Hepatocyte (in vitro differentiated cells): Measurements from ENCODE around the gene DOCK4. TPM values are rescaled to one million over a fixed set of nuclear protein-coding genes. Genes with fewer than 3 reads are reported as not detected.

Experiments used
- DNase-seq: peaks from one replicate; pipeline ENCODE4 v3.0.0-alpha.2; 2016; ENCODE audit warnings: low spot score
- H2AFZ ChIP-seq: fragments of 200-600 bp; sonication (generic); 2 replicates; pipeline ENCODE4 v1.6.0; 2016; ENCODE audit warnings: antibody characterized with exemption, mild to moderate bottlenecking
- H3K27ac ChIP-seq: fragments of 200-600 bp; sonication (generic); 2 replicates; pipeline ENCODE4 v1.5.1; 2016; ENCODE audit warnings: mild to moderate bottlenecking
- H3K27me3 ChIP-seq: fragments of 200-600 bp; sonication (generic); 2 replicates; pipeline ENCODE4 v1.6.1; 2016
- H3K36me3 ChIP-seq: fragments of 200-600 bp; sonication (generic); replicated peaks from 2 replicates; pipeline ENCODE4 v1.5.1; 2016; ENCODE audit warnings: low read depth; ENCODE audit not compliant: insufficient read depth
- H3K4me1 ChIP-seq: fragments of 200-600 bp; sonication (generic); 2 replicates; pipeline ENCODE4 v1.5.1; 2016; ENCODE audit warnings: mild to moderate bottlenecking, moderate library complexity; ENCODE audit not compliant: insufficient read depth
- H3K4me2 ChIP-seq: fragments of 200-600 bp; sonication (generic); 2 replicates; pipeline ENCODE4 v1.6.0; 2016
- H3K4me3 ChIP-seq: fragments of 200-600 bp; sonication (generic); 2 replicates; pipeline ENCODE4 v1.5.1; 2016; ENCODE audit warnings: mild to moderate bottlenecking
- H3K79me2 ChIP-seq: fragments of 200-600 bp; sonication (generic); 2 replicates; pipeline ENCODE4 v1.6.0; 2017; ENCODE audit warnings: mild to moderate bottlenecking
- H3K9me2 ChIP-seq: fragments of 200-600 bp; sonication (generic); replicated peaks from 2 replicates; pipeline ENCODE4 v1.6.0; 2017; ENCODE audit warnings: mild to moderate bottlenecking; ENCODE audit not compliant: insufficient read depth
- H3K9me3 ChIP-seq: fragments of 200-600 bp; sonication (generic); 2 replicates; pipeline ENCODE4 v1.5.1; 2016; ENCODE audit warnings: low read depth, mild to moderate bottlenecking
- H4K20me1 ChIP-seq: fragments of 200-600 bp; sonication (generic); 2 replicates; pipeline ENCODE4 v1.6.0; 2016; ENCODE audit warnings: mild to moderate bottlenecking; ENCODE audit not compliant: insufficient read depth, poor library complexity, severe bottlenecking
- CTCF ChIP-seq: fragments of 200-600 bp; sonication (generic); IDR thresholded peaks from 2 replicates; pipeline ENCODE4 v1.5.1; 2016; ENCODE audit warnings: antibody characterized with exemption, mild to moderate bottlenecking; ENCODE audit not compliant: poor library complexity
- EZH2 ChIP-seq: fragments of 200-600 bp; sonication (generic); IDR thresholded peaks from 2 replicates; pipeline ENCODE4 v1.6.1; 2016; ENCODE audit warnings: antibody characterized with exemption, mild to moderate bottlenecking, borderline replicate concordance
- EZH2phosphoT487 ChIP-seq: fragments of 200-600 bp; sonication (generic); IDR thresholded peaks from one replicate; pipeline ENCODE4 v1.6.1; 2018; ENCODE audit warnings: antibody characterized with exemption, mild to moderate bottlenecking, low read depth, moderate library complexity; ENCODE audit not compliant: unreplicated experiment, severe bottlenecking
- WGBS: methylation state at CpG from one replicate; pipeline ENCODE4 v1.1.6; 2016; ENCODE audit warnings: low lambda C conversion rate; ENCODE audit errors: missing lambda C conversion rate; 5-methylcytosine and 5-hydroxymethylcytosine counted together
- polyA plus RNA-seq: library from polyadenylated mRNA; unstranded; fragments of >200 nt; fragmentation: Nextera tagmentation; extraction: Ambion mirVana; gene quantifications from 2 replicates; pipeline ENCODE4 v1.2.1, GENCODE V29; 2016
- total RNA-seq: library from RNA; depleted of rRNA; stranded (reverse); fragments of >200 nt; gene quantifications from 2 replicates; pipeline ENCODE4 v1.2.3, GENCODE V29; 2014

Gene DOCK4
- total and polyA plus RNA-seq, 2 experiments from 2014 or later, result 4.4 to 22.9 TPM

GRCh38 chr7:111821046-111821445, 385.2 kb downstream of the DOCK4 start:
- Histone ChIP-seq H3K27ac (no peak overlapping the region), H3K4me2 (no peak overlapping the region), H3K9me3 (no peaks in the 10 kb centered on the region), H3K79me2 (no peaks in the 10 kb centered on the region), H4K20me1 (no peaks in the 10 kb centered on the region), H3K9me2 (no peaks in the 10 kb centered on the region), H3K4me1 (no peaks in the 10 kb centered on the region), H3K4me3 (no peak overlapping the region), H3K27me3 (no peaks in the 10 kb centered on the region), H3K36me3 (no peaks in the 10 kb centered on the region), H2AFZ (no peak overlapping the region)
- DNase-seq, result no peak
- no peak for TF ChIP-seq CTCF
- TF ChIP-seq EZH2, result no peak
- no peak for TF ChIP-seq EZH2phosphoT487
- WGBS, result 96% methylated on average over 4 of the region's 4 CpGs

GRCh38 chr7:111820621-111821020, 385.6 kb downstream of the DOCK4 start:
- whole genome bisulfite sequencing, result 99% methylated on average over 2 of the region's 2 CpGs
- H3K79me2 ChIP-seq, result no peaks in the 10 kb centered on the region
- no peaks in the 10 kb centered on the region for H3K9me3 ChIP-seq
- DNase-seq, result no peak
- H4K20me1 ChIP-seq, result no peaks in the 10 kb centered on the region
- TF ChIP-seq EZH2phosphoT487, result no peak
- no peak for TF ChIP-seq EZH2
- TF ChIP-seq CTCF, result no peak
- H3K4me3 ChIP-seq, result no peak overlapping the region
- H3K4me2 ChIP-seq, result no peak overlapping the region
- no peaks in the 10 kb centered on the region for H3K4me1 ChIP-seq
- H3K27me3 ChIP-seq, result no peaks in the 10 kb centered on the region
- no peak overlapping the region for H3K27ac ChIP-seq
- no peaks in the 10 kb centered on the region for H3K36me3 ChIP-seq
- no peak overlapping the region for H2AFZ ChIP-seq
- H3K9me2 ChIP-seq, result no peaks in the 10 kb centered on the region

DNA sequence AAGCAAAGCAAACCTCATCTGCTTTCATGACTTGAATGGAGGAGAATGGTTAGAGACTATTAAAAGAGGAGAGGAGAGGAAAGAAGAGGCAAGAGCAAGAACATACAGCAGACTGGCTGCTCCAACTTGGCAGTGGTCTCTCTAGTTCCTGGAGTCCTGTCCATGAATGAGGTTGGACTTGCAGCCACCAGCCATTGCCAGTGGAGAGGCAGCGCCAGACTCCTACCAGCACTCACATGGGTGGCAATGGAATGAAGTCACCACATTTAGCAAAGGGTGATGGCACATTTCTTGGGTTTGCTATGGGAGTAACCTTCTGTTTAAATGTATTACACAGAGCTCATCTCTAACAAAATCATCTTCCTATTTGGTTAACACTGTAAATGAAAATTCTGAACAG, 386.1 kb downstream of the DOCK4 start:
- no peaks in the 10 kb centered on the region for H3K9me3 ChIP-seq
- no peak overlapping the region for H2AFZ ChIP-seq
- no peaks in the 10 kb centered on the region for H3K4me1 ChIP-seq
- no peak overlapping the region for H3K4me2 ChIP-seq
- no peaks in the 10 kb centered on the region for H3K9me2 ChIP-seq
- no peak for DNase-seq
- H3K36me3 ChIP-seq, result no peaks in the 10 kb centered on the region
- no peaks in the 10 kb centered on the region for H4K20me1 ChIP-seq
- H3K79me2 ChIP-seq, result no peaks in the 10 kb centered on the region
- H3K27me3 ChIP-seq, result no peaks in the 10 kb centered on the region
- WGBS, result 100% methylated on average over 1 of the region's 1 CpG
- no peak overlapping the region for H3K4me3 ChIP-seq
- no peak overlapping the region for H3K27ac ChIP-seq
- no peak for TF ChIP-seq EZH2phosphoT487

- 92% methylated on average over 1 of the region's 1 CpG for WGBS
- TF ChIP-seq EZH2phosphoT487 (no peak), EZH2 (no peak), CTCF (no peak)
Observed at GRCh38 chr7:111815354-111815753, 390.8 kb downstream of the DOCK4 start.

More at GRCh38 chr7:111815354-111815753, 390.8 kb downstream of the DOCK4 start:
- no peak for DNase-seq
- Histone ChIP-seq H3K9me3 (no peaks in the 10 kb centered on the region), H4K20me1 (no peaks in the 10 kb centered on the region), H3K36me3 (no peaks in the 10 kb centered on the region), H2AFZ (no peak overlapping the region), H3K79me2 (no peaks in the 10 kb centered on the region), H3K4me2 (no peak overlapping the region), H3K27me3 (no peaks in the 10 kb centered on the region), H3K4me1 (no peaks in the 10 kb centered on the region), H3K9me2 (no peaks in the 10 kb centered on the region), H3K27ac (no peak overlapping the region), H3K4me3 (no peak overlapping the region)
